ENCODE data around the gene MAP6. TPM values are rescaled to one million over a fixed set of nuclear protein-coding genes. Genes with fewer than 3 reads are reported as not detected.

The MAP6 gene
- total RNA-seq, 1 donor from 2014 or later = 0.54 TPM

- no peak for DNase-seq (ENCODE audit: low spot score)
- intact Hi-C loops (cut with micrococcal nuclease) = no loop called here
- H3K4me1 Mint-ChIP-seq (ENCODE audit: low read depth) = no peaks in the 10 kb centered on the region
- peaks cover 19% of the 10 kb centered on the region for H3K27me3 Mint-ChIP-seq (ENCODE audit: insufficient read depth)
- H3K27ac Mint-ChIP-seq = no peak overlapping the region
- H3K4me3 Mint-ChIP-seq = no peak overlapping the region
- H3K36me3 Mint-ChIP-seq (ENCODE audit: low read depth) = no peaks in the 10 kb centered on the region
- H3K9me3 Mint-ChIP-seq = no peaks in the 10 kb centered on the region
Observed at GRCh38 chr11:75611823-75612222, 57.0 kb downstream of the MAP6 start.

GRCh38 chr11:75606099-75606498 lies 62.7 kb downstream of the MAP6 start:
- Mint-ChIP-seq H3K4me1 (ENCODE audit: low read depth) (no peaks in the 10 kb centered on the region), H3K4me3 (no peak overlapping the region), H3K27me3 (ENCODE audit: insufficient read depth) (peaks cover 23% of the 10 kb centered on the region), H3K27ac (no peak overlapping the region), H3K36me3 (ENCODE audit: low read depth) (no peaks in the 10 kb centered on the region), H3K9me3 (no peaks in the 10 kb centered on the region)
- intact Hi-C loops (cut with micrococcal nuclease) = no loop called here
- no peak for DNase-seq (ENCODE audit: low spot score)

GRCh38 chr11:75603791-75604736 lies 64.8 kb downstream of the MAP6 start:
- Mint-ChIP-seq H3K27me3 (ENCODE audit: insufficient read depth) (peaks cover 17% of the 10 kb centered on the region), H3K36me3 (ENCODE audit: low read depth) (no peaks in the 10 kb centered on the region), H3K9me3 (no peaks in the 10 kb centered on the region), H3K4me1 (ENCODE audit: low read depth) (no peaks in the 10 kb centered on the region), H3K27ac (no peak overlapping the region), H3K4me3 (no peak overlapping the region)
- intact Hi-C loops (cut with micrococcal nuclease) = no loop called here
- DNase-seq (ENCODE audit: low spot score) = no peak

DNA sequence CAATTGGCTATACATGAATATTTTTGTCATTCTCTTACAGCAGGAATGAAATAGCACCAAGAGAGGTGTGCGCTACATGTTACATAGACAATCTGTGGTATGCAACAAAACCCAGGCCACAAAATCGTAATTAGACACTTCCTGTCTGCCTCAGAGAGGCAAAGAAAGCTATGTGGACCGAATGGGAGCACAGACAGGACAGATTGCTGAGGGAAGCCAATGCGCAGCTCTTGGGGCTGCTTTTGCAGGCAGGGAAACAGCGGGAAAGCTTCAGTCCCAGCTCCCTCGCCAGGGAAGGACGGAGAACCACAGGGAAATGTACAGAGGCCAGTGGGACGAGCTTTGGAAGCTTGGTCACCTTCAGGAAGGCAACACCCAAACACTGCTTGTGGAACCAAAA lies 65.9 kb downstream of the MAP6 start:
- intact Hi-C loops (cut with micrococcal nuclease) = no loop called here
- Mint-ChIP-seq H3K4me1 (ENCODE audit: low read depth) (no peaks in the 10 kb centered on the region), H3K36me3 (ENCODE audit: low read depth) (no peaks in the 10 kb centered on the region), H3K27ac (no peak overlapping the region), H3K9me3 (no peaks in the 10 kb centered on the region), H3K4me3 (no peak overlapping the region), H3K27me3 (ENCODE audit: insufficient read depth) (peaks cover 17% of the 10 kb centered on the region)
- DNase-seq (ENCODE audit: low spot score) = no peak

GRCh38 chr11:75601494-75601893 lies 67.3 kb downstream of the MAP6 start:
- H3K27ac Mint-ChIP-seq = no peak overlapping the region
- intact Hi-C loops (cut with micrococcal nuclease) = no loop called here

DNA sequence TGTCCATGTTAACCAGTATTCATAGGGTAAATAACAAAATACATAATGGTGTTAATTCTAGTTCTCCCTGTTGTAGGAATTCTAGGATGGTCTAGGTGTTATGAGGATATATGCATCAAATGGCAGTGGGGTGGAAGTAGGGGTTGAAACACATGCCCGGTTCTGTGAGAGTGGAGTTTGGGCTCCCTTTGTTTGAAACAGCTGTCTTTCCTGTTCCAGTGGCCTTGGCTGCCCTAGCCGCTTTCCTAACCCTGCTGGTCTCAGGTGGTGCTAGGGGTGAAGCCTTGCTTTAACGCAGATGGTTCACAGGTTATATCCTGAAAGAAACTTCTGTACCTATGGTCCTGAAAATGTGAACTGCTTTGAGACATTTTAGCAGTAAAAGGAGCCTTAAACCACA lies 68.5 kb downstream of the MAP6 start:
- Mint-ChIP-seq H3K9me3 (no peaks in the 10 kb centered on the region), H3K4me3 (no peak overlapping the region), H3K27me3 (ENCODE audit: insufficient read depth) (peaks cover 20% of the 10 kb centered on the region), H3K36me3 (ENCODE audit: low read depth) (no peaks in the 10 kb centered on the region), H3K4me1 (ENCODE audit: low read depth) (no peaks in the 10 kb centered on the region), H3K27ac (no peak overlapping the region)
- intact Hi-C loops (cut with micrococcal nuclease) = no loop called here
- no peak for DNase-seq (ENCODE audit: low spot score)

More at GRCh38 chr11:75601494-75601893, 67.3 kb downstream of the MAP6 start:
- Mint-ChIP-seq H3K27me3 (ENCODE audit: insufficient read depth) (peaks cover 14% of the 10 kb centered on the region), H3K36me3 (ENCODE audit: low read depth) (no peaks in the 10 kb centered on the region), H3K9me3 (no peaks in the 10 kb centered on the region), H3K4me3 (no peak overlapping the region), H3K4me1 (ENCODE audit: low read depth) (no peaks in the 10 kb centered on the region)
- DNase-seq (ENCODE audit: low spot score) = no peak

DNA sequence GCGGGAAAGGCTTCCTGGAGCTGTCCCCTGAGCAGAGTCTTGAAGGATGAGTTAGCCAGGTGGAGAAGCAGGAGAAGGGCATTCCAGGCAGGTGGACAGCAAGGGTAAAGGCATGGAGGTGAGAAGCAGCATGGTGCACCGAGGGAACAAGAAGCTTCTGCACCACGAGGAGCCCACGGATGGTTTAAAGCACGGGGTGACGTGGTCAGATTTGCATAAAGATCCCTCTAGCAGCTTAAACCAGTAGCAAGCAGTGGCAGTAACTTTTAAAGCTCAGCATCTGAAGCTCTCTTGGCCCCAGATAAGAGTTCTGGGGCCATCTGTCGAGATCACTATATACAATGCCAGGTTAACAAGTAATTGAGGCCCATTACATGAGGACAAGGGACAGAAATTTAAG lies 69.9 kb downstream of the MAP6 start:
- intact Hi-C loops (cut with micrococcal nuclease) = no loop called here
- Mint-ChIP-seq H3K9me3 (no peaks in the 10 kb centered on the region), H3K27me3 (ENCODE audit: insufficient read depth) (peaks cover 17% of the 10 kb centered on the region), H3K4me3 (no peak overlapping the region), H3K36me3 (ENCODE audit: low read depth) (no peaks in the 10 kb centered on the region), H3K27ac (no peak overlapping the region), H3K4me1 (ENCODE audit: low read depth) (no peaks in the 10 kb centered on the region)
- DNase-seq (ENCODE audit: low spot score) = no peak

GRCh38 chr11:75598264-75598663 lies 70.6 kb downstream of the MAP6 start:
- intact Hi-C loops (cut with micrococcal nuclease) = no loop called here
- H3K27me3 Mint-ChIP-seq (ENCODE audit: insufficient read depth) = peaks cover 17% of the 10 kb centered on the region
- H3K27ac Mint-ChIP-seq = no peak overlapping the region
- H3K9me3 Mint-ChIP-seq = no peaks in the 10 kb centered on the region
- H3K4me3 Mint-ChIP-seq = no peak overlapping the region
- no peaks in the 10 kb centered on the region for H3K4me1 Mint-ChIP-seq (ENCODE audit: low read depth)
- DNase-seq (ENCODE audit: low spot score) = no peak
- no peaks in the 10 kb centered on the region for H3K36me3 Mint-ChIP-seq (ENCODE audit: low read depth)

GRCh38 chr11:75597636-75598035 lies 71.2 kb downstream of the MAP6 start:
- intact Hi-C loops (cut with micrococcal nuclease) = no loop called here
- H3K27ac Mint-ChIP-seq = no peak overlapping the region
- DNase-seq (ENCODE audit: low spot score) = no peak
- no peaks in the 10 kb centered on the region for H3K36me3 Mint-ChIP-seq (ENCODE audit: low read depth)
- H3K4me1 Mint-ChIP-seq (ENCODE audit: low read depth) = peaks cover 5% of the 10 kb centered on the region
- peaks cover 20% of the 10 kb centered on the region for H3K27me3 Mint-ChIP-seq (ENCODE audit: insufficient read depth)
- H3K4me3 Mint-ChIP-seq = no peak overlapping the region
- no peaks in the 10 kb centered on the region for H3K9me3 Mint-ChIP-seq

- Mint-ChIP-seq H3K27ac (no peak overlapping the region), H3K36me3 (ENCODE audit: low read depth) (no peaks in the 10 kb centered on the region), H3K4me1 (ENCODE audit: low read depth) (peaks cover 7% of the 10 kb centered on the region), H3K27me3 (ENCODE audit: insufficient read depth) (peaks cover 21% of the 10 kb centered on the region), H3K9me3 (no peaks in the 10 kb centered on the region), H3K4me3 (no peak overlapping the region)
- DNase-seq (ENCODE audit: low spot score) = no peak
- intact Hi-C loops (cut with micrococcal nuclease) = no loop called here
Observed at GRCh38 chr11:75596914-75597313, 71.9 kb downstream of the MAP6 start.

- DNase-seq (ENCODE audit: low spot score) = no peak
- Mint-ChIP-seq H3K27ac (no peak overlapping the region), H3K4me1 (ENCODE audit: low read depth) (peaks cover 7% of the 10 kb centered on the region), H3K27me3 (ENCODE audit: insufficient read depth) (peaks cover 18% of the 10 kb centered on the region), H3K9me3 (no peaks in the 10 kb centered on the region), H3K36me3 (ENCODE audit: low read depth) (no peaks in the 10 kb centered on the region), H3K4me3 (no peak overlapping the region)
- intact Hi-C loops (cut with micrococcal nuclease) = no loop called here
Observed at GRCh38 chr11:75595429-75595828, 73.4 kb downstream of the MAP6 start.

- H3K4me3 Mint-ChIP-seq = no peak overlapping the region
Observed at GRCh38 chr11:75594211-75594610, 74.6 kb downstream of the MAP6 start.

GRCh38 chr11:75593286-75593915 lies 75.4 kb downstream of the MAP6 start:
- Mint-ChIP-seq H3K9me3 (no peaks in the 10 kb centered on the region), H3K27me3 (ENCODE audit: insufficient read depth) (peaks cover 21% of the 10 kb centered on the region), H3K4me3 (no peak overlapping the region), H3K27ac (no peak overlapping the region), H3K36me3 (ENCODE audit: low read depth) (no peaks in the 10 kb centered on the region), H3K4me1 (ENCODE audit: low read depth) (peaks cover 7% of the 10 kb centered on the region)
- intact Hi-C loops (cut with micrococcal nuclease) = no loop called here
- DNase-seq (ENCODE audit: low spot score) = no peak

More at GRCh38 chr11:75594211-75594610, 74.6 kb downstream of the MAP6 start:
- intact Hi-C loops (cut with micrococcal nuclease) = no loop called here
- H3K9me3 Mint-ChIP-seq = no peaks in the 10 kb centered on the region
- no peaks in the 10 kb centered on the region for H3K36me3 Mint-ChIP-seq (ENCODE audit: low read depth)
- H3K27me3 Mint-ChIP-seq (ENCODE audit: insufficient read depth) = peaks cover 21% of the 10 kb centered on the region
- H3K27ac Mint-ChIP-seq = no peak overlapping the region
- H3K4me1 Mint-ChIP-seq (ENCODE audit: low read depth) = peaks cover 7% of the 10 kb centered on the region
- no peak for DNase-seq (ENCODE audit: low spot score)
